ENCODE results near the gene MATK. TPM values are rescaled to one million over a fixed set of nuclear protein-coding genes. Genes with fewer than 3 reads are reported as not detected.

Gene MATK
- total and polyA plus RNA-seq, 4 donors, result 0.78 to 7.0 (median 1.8) TPM

- no peak overlapping the region for H3K27ac ChIP-seq (ENCODE audit: low read depth in 1 of 2, low read length in 2 of 2)
- no peak overlapping the region for H3K4me3 ChIP-seq (ENCODE audit: low read depth in 1 of 3, low read length in 3 of 3)
- H3K27me3 ChIP-seq (ENCODE audit: control insufficient read depth in 4 of 4, insufficient read depth in 4 of 4, low read length in 3 of 4), result no peaks in the 10 kb centered on the region
- no peak overlapping the region for H3K9ac ChIP-seq (ENCODE audit: low read depth in 1 of 2, low read length in 2 of 2)
- 79% methylated on average over 33 of the region's 33 CpGs for WGBS
- TF ChIP-seq FOXA2 (IDR thresholded peaks at IDR 0.05) (no peak), CTCF (IDR thresholded peaks at IDR 0.05; ENCODE audit: low read depth, low read length, missing input control) (no peak), RAD21 (IDR thresholded peaks at IDR 0.05) (no peak), TAF1 (conservative IDR thresholded peaks at IDR 0.05) (no peak)
- DNase-seq (ENCODE audit: low spot score), result no peak
- H3K4me1 ChIP-seq (ENCODE audit: control insufficient read depth in 4 of 4, insufficient read depth in 4 of 4, low read length in 3 of 4), result peaks cover 0 to 10% (median 4%) of the 10 kb centered on the region in 4 donors
- no peaks in the 10 kb centered on the region for H3K36me3 ChIP-seq (ENCODE audit: control insufficient read depth in 4 of 4, insufficient read depth in 3 of 4, low read depth in 1 of 4, low read length in 3 of 4)
- no peaks in the 10 kb centered on the region for H3K9me3 ChIP-seq (ENCODE audit: control insufficient read depth in 4 of 4, low read length in 3 of 4)
Observed at GRCh38 chr19:3808420-3809143, 22.4 kb upstream of the MATK start.

GRCh38 chr19:3807574-3808354, 21.6 kb upstream of the MATK start:
- Histone ChIP-seq H3K9ac (ENCODE audit: low read depth in 1 of 2, low read length in 2 of 2) (no peak overlapping the region), H3K27me3 (ENCODE audit: control insufficient read depth in 4 of 4, insufficient read depth in 4 of 4, low read length in 3 of 4) (no peaks in the 10 kb centered on the region), H3K4me3 (ENCODE audit: low read depth in 1 of 3, low read length in 3 of 3) (no peak overlapping the region), H3K9me3 (ENCODE audit: control insufficient read depth in 4 of 4, low read length in 3 of 4) (no peaks in the 10 kb centered on the region), H3K4me1 (ENCODE audit: control insufficient read depth in 4 of 4, insufficient read depth in 4 of 4, low read length in 3 of 4) (peaks cover 0 to 8% (median 0%) of the 10 kb centered on the region in 4 donors), H3K36me3 (ENCODE audit: control insufficient read depth in 4 of 4, insufficient read depth in 3 of 4, low read depth in 1 of 4, low read length in 3 of 4) (no peaks in the 10 kb centered on the region), H3K27ac (ENCODE audit: low read depth in 1 of 2, low read length in 2 of 2) (no peak overlapping the region)
- no peak for TF ChIP-seq SP1 (IDR thresholded peaks at IDR 0.05)
- TF ChIP-seq, protein P1, sequence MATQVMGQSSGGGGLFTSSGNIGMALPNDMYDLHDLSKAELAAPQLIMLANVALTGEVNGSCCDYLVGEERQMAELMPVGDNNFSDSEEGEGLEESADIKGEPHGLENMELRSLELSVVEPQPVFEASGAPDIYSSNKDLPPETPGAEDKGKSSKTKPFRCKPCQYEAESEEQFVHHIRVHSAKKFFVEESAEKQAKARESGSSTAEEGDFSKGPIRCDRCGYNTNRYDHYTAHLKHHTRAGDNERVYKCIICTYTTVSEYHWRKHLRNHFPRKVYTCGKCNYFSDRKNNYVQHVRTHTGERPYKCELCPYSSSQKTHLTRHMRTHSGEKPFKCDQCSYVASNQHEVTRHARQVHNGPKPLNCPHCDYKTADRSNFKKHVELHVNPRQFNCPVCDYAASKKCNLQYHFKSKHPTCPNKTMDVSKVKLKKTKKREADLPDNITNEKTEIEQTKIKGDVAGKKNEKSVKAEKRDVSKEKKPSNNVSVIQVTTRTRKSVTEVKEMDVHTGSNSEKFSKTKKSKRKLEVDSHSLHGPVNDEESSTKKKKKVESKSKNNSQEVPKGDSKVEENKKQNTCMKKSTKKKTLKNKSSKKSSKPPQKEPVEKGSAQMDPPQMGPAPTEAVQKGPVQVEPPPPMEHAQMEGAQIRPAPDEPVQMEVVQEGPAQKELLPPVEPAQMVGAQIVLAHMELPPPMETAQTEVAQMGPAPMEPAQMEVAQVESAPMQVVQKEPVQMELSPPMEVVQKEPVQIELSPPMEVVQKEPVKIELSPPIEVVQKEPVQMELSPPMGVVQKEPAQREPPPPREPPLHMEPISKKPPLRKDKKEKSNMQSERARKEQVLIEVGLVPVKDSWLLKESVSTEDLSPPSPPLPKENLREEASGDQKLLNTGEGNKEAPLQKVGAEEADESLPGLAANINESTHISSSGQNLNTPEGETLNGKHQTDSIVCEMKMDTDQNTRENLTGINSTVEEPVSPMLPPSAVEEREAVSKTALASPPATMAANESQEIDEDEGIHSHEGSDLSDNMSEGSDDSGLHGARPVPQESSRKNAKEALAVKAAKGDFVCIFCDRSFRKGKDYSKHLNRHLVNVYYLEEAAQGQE (IDR thresholded peaks at IDR 0.05), result no peak
- no peak for TF ChIP-seq EGR1 (IDR thresholded peaks at IDR 0.05; ENCODE audit: low read depth in 2 of 2)
- no peak for TF ChIP-seq YY1 (IDR thresholded peaks at IDR 0.05)
- TF ChIP-seq JUND (IDR thresholded peaks at IDR 0.05), result no peak
- TF ChIP-seq FOXA1 (IDR thresholded peaks at IDR 0.05), result no peak
- TF ChIP-seq FOXA2 (IDR thresholded peaks at IDR 0.05), result no peak
- no peak for TF ChIP-seq GABPA (IDR thresholded peaks at IDR 0.05 in 1 of 2, conservative IDR thresholded peaks at IDR 0.05 in 1 of 2)
- no peak for DNase-seq (ENCODE audit: low spot score)
- 95% methylated on average over 35 of the region's 35 CpGs for WGBS
